GM19397 (cell line): Measurements from ENCODE around the gene STK32A.

ENCODE experiments used
- ATAC-seq: cut with Tn5 transposase; IDR thresholded peaks from one replicate; pipeline ENCODE4 v1.9.1; 2021; ENCODE audit warnings: mild to moderate bottlenecking, moderate library complexity; ENCODE audit not compliant: unreplicated experiment

STK32A gene

GRCh38 chr5:147248561-147248960 lies 13.7 kb downstream of the STK32A start:
- ATAC-seq: no peak

GRCh38 chr5:147259837-147260236 lies 25.0 kb downstream of the STK32A start:
- ATAC-seq: no peak

- ATAC-seq: no peak
Measured at GRCh38 chr5:147267082-147267832, 32.4 kb downstream of the STK32A start.

GRCh38 chr5:147276497-147276896 lies 41.7 kb downstream of the STK32A start:
- no peak for ATAC-seq

GRCh38 chr5:147286296-147286695 lies 51.5 kb downstream of the STK32A start:
- no peak for ATAC-seq

- ATAC-seq: no peak
Measured at GRCh38 chr5:147287110-147287509, 52.3 kb downstream of the STK32A start.

GRCh38 chr5:147290261-147290660 lies 55.4 kb downstream of the STK32A start:
- ATAC-seq: no peak

- no peak for ATAC-seq
Measured at GRCh38 chr5:147303251-147303650, 68.4 kb downstream of the STK32A start.

- ATAC-seq: no peak
Measured at GRCh38 chr5:147303976-147304375, 69.2 kb downstream of the STK32A start.

GRCh38 chr5:147305147-147305546 lies 70.3 kb downstream of the STK32A start:
- ATAC-seq: no peak

GRCh38 chr5:147306351-147306750 lies 71.5 kb downstream of the STK32A start:
- ATAC-seq: no peak

GRCh38 chr5:147307170-147307569 lies 72.3 kb downstream of the STK32A start:
- no peak for ATAC-seq

GRCh38 chr5:147309621-147310020 lies 74.8 kb downstream of the STK32A start:
- ATAC-seq: no peak

GRCh38 chr5:147310059-147310704 lies 75.4 kb downstream of the STK32A start:
- no peak for ATAC-seq

- no peak for ATAC-seq
Measured at GRCh38 chr5:147317978-147318684, 83.3 kb downstream of the STK32A start.

GRCh38 chr5:147321569-147321968 lies 86.7 kb downstream of the STK32A start:
- ATAC-seq: no peak

GRCh38 chr5:147327421-147327820 lies 92.6 kb downstream of the STK32A start:
- no peak for ATAC-seq

- no peak for ATAC-seq
Measured at GRCh38 chr5:147327905-147328304, 93.1 kb downstream of the STK32A start.

- ATAC-seq: peak; percentile 56
Measured at GRCh38 chr5:147332658-147333057, 97.8 kb downstream of the STK32A start.

- ATAC-seq: no peak
Measured at GRCh38 chr5:147336876-147337275, 102.0 kb downstream of the STK32A start.

GRCh38 chr5:147339313-147339712 lies 104.5 kb downstream of the STK32A start:
- peak; percentile 18 for ATAC-seq

GRCh38 chr5:147340941-147341340 lies 106.1 kb downstream of the STK32A start:
- no peak for ATAC-seq
